IPS-NIHi7 (cell line): ENCODE results near the gene PLXNA4.
A peak's percentile ranks its signal among the peaks of the same experiment; 100 is the strongest.

Source experiments
- DNase-seq: peaks from one replicate; pipeline ENCODE4 v3.0.0; 2012; ENCODE audit warnings: mixed read lengths; ENCODE audit errors: extremely low spot score

The PLXNA4 gene

GRCh38 chr7:132588596-132588995 lies 12.3 kb upstream of the PLXNA4 start:
- DNase-seq, result no peak

- no peak for DNase-seq
These were observed 8.7 kb upstream of the PLXNA4 start for GRCh38 chr7:132584796-132585494.

- DNase-seq, result no peak
These were observed 5.2 kb upstream of the PLXNA4 start for GRCh38 chr7:132581431-132581830.

- DNase-seq, result peak; percentile 84
These were observed 4.5 kb upstream of the PLXNA4 start for GRCh38 chr7:132580717-132581285.

GRCh38 chr7:132580277-132580676 lies 4.0 kb upstream of the PLXNA4 start:
- DNase-seq, result no peak

- DNase-seq, result no peak
These were observed 3.1 kb upstream of the PLXNA4 start for GRCh38 chr7:132579260-132579899.

GRCh38 chr7:132578826-132579225 lies 2.6 kb upstream of the PLXNA4 start:
- DNase-seq, result no peak

GRCh38 chr7:132578050-132578370 lies 1.7 kb upstream of the PLXNA4 start:
- no peak for DNase-seq

- peak; percentile 81 for DNase-seq
These were observed 1.2 kb upstream of the PLXNA4 start for GRCh38 chr7:132577206-132578049.

- peak; percentile 28 for DNase-seq
These were observed 433 bp upstream of the PLXNA4 start for GRCh38 chr7:132576721-132577085.

- peak; percentile 47 for DNase-seq
These were observed 770 bp downstream of the PLXNA4 start for GRCh38 chr7:132575419-132575981.

GRCh38 chr7:132574223-132574622 lies 2.0 kb downstream of the PLXNA4 start:
- no peak for DNase-seq

- DNase-seq, result peak; percentile 19
These were observed 2.9 kb downstream of the PLXNA4 start for GRCh38 chr7:132573251-132573955.

GRCh38 chr7:132572526-132572925 lies 3.7 kb downstream of the PLXNA4 start:
- no peak for DNase-seq

GRCh38 chr7:132571970-132572369 lies 4.3 kb downstream of the PLXNA4 start:
- DNase-seq, result no peak

GRCh38 chr7:132569884-132570614 lies 6.2 kb downstream of the PLXNA4 start:
- no peak for DNase-seq

GRCh38 chr7:132568962-132569361 lies 7.3 kb downstream of the PLXNA4 start:
- no peak for DNase-seq

- DNase-seq, result no peak
These were observed 10.4 kb downstream of the PLXNA4 start for GRCh38 chr7:132565885-132566284.

- DNase-seq, result no peak
These were observed 10.8 kb downstream of the PLXNA4 start for GRCh38 chr7:132565441-132565840.

- DNase-seq, result no peak
These were observed 11.4 kb downstream of the PLXNA4 start for GRCh38 chr7:132564849-132565248.

- DNase-seq, result no peak
These were observed 12.2 kb downstream of the PLXNA4 start for GRCh38 chr7:132564090-132564489.
